ENCODE results near the gene ARRB2. TPM values are rescaled to one million over a fixed set of nuclear protein-coding genes. Genes with fewer than 3 reads are reported as not detected.
A peak's percentile ranks its signal among the peaks of the same experiment; 100 is the strongest.

Gene ARRB2
- total and polyA plus RNA-seq, 4 donors = 11.8 to 16.5 (median 13.9) TPM

DNA sequence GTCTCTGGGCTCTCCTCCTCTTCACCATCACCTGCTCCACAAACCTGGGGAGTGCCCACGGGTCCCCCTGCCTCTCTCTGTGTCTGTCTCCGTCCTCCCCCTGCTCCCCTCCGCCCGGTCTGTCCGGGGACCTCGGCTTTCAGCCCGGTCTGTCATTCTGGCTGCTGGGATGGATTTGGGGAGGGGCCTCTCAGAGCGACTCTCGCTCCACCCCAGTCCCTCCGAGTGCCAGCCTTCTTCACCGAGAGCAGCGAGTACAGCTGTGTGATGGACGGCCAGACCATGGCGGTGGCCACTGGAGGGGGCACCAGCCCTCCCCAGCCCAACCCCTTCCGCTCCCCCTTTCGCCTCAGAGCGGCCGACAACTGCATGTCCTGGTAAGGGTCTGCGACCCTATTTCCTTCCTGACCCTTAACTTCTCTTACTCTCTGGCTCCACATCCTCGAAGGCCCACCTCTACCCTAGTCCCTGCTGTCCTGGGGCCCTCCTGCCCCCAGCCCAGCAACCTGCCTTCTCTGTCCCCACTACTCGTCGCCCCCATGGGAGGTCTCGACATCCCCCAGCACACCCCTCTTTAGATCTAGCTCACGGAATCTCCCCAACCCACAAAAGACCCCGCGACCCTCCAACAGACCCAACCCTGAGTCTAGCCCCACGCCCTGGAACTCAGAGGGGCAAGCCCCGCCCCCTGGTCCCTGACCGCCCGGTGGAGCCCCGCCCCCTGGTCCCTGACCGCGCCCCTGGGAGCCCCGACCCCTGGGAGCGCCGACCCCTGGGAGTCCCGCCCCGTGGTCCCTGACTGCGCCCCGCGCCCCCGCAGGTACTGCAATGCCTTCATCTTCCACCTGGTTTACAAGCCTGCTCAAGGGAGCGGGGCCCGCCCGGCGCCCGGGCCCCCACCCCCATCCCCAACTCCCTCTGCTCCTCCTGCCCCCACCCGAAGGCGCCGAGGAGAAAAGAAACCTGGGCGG, 34.9 kb downstream of the ARRB2 start (continued):
- no peak for TF ChIP-seq REST (IDR thresholded peaks at IDR 0.05)
- no peak for TF ChIP-seq GABPA (IDR thresholded peaks at IDR 0.05 in 1 of 2, conservative IDR thresholded peaks at IDR 0.05 in 1 of 2)
- TF ChIP-seq, protein P1, sequence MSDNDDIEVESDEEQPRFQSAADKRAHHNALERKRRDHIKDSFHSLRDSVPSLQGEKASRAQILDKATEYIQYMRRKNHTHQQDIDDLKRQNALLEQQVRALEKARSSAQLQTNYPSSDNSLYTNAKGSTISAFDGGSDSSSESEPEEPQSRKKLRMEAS (IDR thresholded peaks at IDR 0.05) = no peak

- Histone ChIP-seq H3K27ac (ENCODE audit: low read depth in 1 of 2, low read length in 2 of 2) (peak overlapping the region; percentile 31 to 51), H3K9ac (ENCODE audit: low read depth in 1 of 2, low read length in 2 of 2) (no peak overlapping the region), H3K9me3 (ENCODE audit: control insufficient read depth in 4 of 4, low read length in 3 of 4) (no peaks in the 10 kb centered on the region), H3K4me1 (ENCODE audit: control insufficient read depth in 4 of 4, insufficient read depth in 4 of 4, low read length in 3 of 4) (no peaks in the 10 kb centered on the region), H3K36me3 (ENCODE audit: control insufficient read depth in 4 of 4, insufficient read depth in 3 of 4, low read depth in 1 of 4, low read length in 3 of 4) (no peaks in the 10 kb centered on the region), H3K4me3 (ENCODE audit: low read depth in 1 of 3, low read length in 3 of 3) (no peak overlapping the region), H3K27me3 (ENCODE audit: control insufficient read depth in 4 of 4, insufficient read depth in 4 of 4, low read length in 3 of 4) (no peaks in the 10 kb centered on the region)
- no peak for DNase-seq (ENCODE audit: low spot score)
- TF ChIP-seq CTCF (IDR thresholded peaks at IDR 0.05; ENCODE audit: low read depth, low read length, missing input control) (no peak), SP1 (IDR thresholded peaks at IDR 0.05) (peak; percentile 14), RAD21 (IDR thresholded peaks at IDR 0.05) (no peak), HNF4G (IDR thresholded peaks at IDR 0.05) (no peak), RXRA (IDR thresholded peaks at IDR 0.05) (no peak), TAF1 (conservative IDR thresholded peaks at IDR 0.05) (no peak), HNF4A (conservative IDR thresholded peaks at IDR 0.05) (no peak), REST (IDR thresholded peaks at IDR 0.05) (no peak), YY1 (IDR thresholded peaks at IDR 0.05) (no peak)
- 60% methylated on average over 5 of the region's 5 CpGs for WGBS
Observed at GRCh38 chr17:4747847-4748246, 37.4 kb downstream of the ARRB2 start.
